Vagina (tissue), 2 donors: ENCODE measurements around the gene TBC1D17.

Source experiments
- CTCF ChIP-seq, 3 experiments: fragments of 450-650 bp in 2 of 3; fragments of 200-600 bp in 1 of 3; sonication (generic) in 1 of 3; IDR thresholded peaks; one replicate each; pipeline ENCODE4 v1.5.1; 2017 to 2019; ENCODE audit warnings: antibody characterized with exemption in 3 of 3, mild to moderate bottlenecking in 2 of 3, moderate library complexity in 2 of 3
- POLR2A ChIP-seq, 2 donors: fragments of 450-650 bp; IDR thresholded peaks; one replicate each; pipeline ENCODE4 v1.6.1; 2017; ENCODE audit warnings: antibody characterized with exemption in 2 of 2, mild to moderate bottlenecking in 2 of 2, moderate library complexity in 2 of 2

DNA sequence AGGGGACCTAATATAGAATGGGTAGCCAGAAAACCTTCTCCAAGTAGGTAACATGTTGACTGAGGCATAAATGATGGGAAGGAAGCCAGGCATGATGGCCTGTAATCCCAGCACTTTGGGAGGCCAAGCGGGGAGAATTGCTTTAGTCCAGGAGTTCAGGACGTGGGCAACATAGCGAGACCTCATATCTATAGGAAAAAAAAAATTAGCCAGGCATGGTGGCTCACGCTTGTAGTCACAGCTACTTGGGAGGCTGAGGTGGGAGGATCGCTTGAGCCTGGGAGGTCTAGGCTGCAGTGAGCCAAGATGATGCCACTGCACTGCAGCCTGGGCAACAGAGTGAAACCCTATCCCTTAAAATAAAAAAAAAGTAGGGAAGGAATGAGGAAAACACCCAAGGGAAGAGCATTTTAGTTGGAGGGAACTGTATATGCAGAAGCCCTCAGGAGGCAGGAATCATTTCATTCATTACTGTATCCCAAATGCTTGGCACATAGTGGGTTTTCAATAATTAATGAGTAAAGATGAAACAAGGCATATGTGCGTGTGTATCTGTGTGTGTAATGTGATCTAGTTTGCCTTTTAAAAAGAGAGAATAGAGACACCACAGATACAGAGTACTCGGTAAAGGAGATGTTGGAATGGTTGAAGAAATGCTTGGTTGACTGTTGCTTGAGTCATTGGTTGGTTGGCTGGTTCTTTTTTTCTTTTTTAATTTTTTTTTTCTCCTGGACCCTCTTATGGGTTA, 54.0 kb downstream of the TBC1D17 start:
- TF ChIP-seq CTCF (IDR thresholded peaks at IDR 0.05): no peak
- TF ChIP-seq POLR2A (IDR thresholded peaks at IDR 0.05): no peak
